H1 (cell line): ENCODE data around the gene C9orf40. TPM values are rescaled to one million over a fixed set of nuclear protein-coding genes. Genes with fewer than 3 reads are reported as not detected.

ENCODE experiments used
- CTCF ChIA-PET: fragments of 300-600 bp; sonication (Branson Sonifier 250); formaldehyde crosslinking; loops from one replicate; lab custom pipeline; 2021; ENCODE audit not compliant: partially characterized antibody; lab: Charles Lee
- POLR2A ChIA-PET: fragments of 300-600 bp; sonication (Branson Sonifier 250); formaldehyde crosslinking; loops from one replicate; lab custom pipeline; 2021; ENCODE audit warnings: inconsistent platforms; ENCODE audit not compliant: partially characterized antibody; lab: Charles Lee
- DNase-seq, 2 experiments: peaks; one replicate each; pipeline versions ENCODE4 v3.0.0 to v3.0.0-alpha.2; 2010 to 2022; ENCODE audit warnings: low spot score in 2 of 2, low read depth in 1 of 2, mixed read lengths in 1 of 2
- FAIRE-seq: peaks from 2 replicates; lab custom pipeline; 2011; peaks lifted over from hg19 to GRCh38; lab: Jason Lieb, UNC
- H2AFZ ChIP-seq: 2 replicates; pipeline ENCODE4 v1.8.1; 2012; ENCODE audit warnings: low read length, inconsistent platforms
- H2AK5ac ChIP-seq: 2 replicates; pipeline ENCODE4 v1.6.1; 2013; ENCODE audit warnings: low read depth, low read length
- H2BK120ac ChIP-seq: replicated peaks from 2 replicates; pipeline ENCODE3; 2013; ENCODE audit warnings: low read depth, low read length, inconsistent platforms
- H2BK12ac ChIP-seq: 2 replicates; pipeline ENCODE4 v1.6.1; 2013; ENCODE audit warnings: low read depth, low read length
- H2BK15ac ChIP-seq: 2 replicates; pipeline ENCODE4 v1.6.1; 2013; ENCODE audit warnings: low read length
- H2BK20ac ChIP-seq: 2 replicates; pipeline ENCODE4 v1.6.1; 2013; ENCODE audit warnings: low read length
- H2BK5ac ChIP-seq: 2 replicates; pipeline ENCODE4 v1.6.1; 2013; ENCODE audit warnings: low read depth, low read length
- H3K14ac ChIP-seq: 2 replicates; pipeline ENCODE4 v1.6.1; 2013; ENCODE audit warnings: inconsistent platforms; ENCODE audit not compliant: insufficient read length
- H3K18ac ChIP-seq: 2 replicates; pipeline ENCODE4 v1.6.1; 2013; ENCODE audit warnings: low read length; ENCODE audit errors: extremely low read depth
- H3K23ac ChIP-seq: 2 replicates; pipeline ENCODE4 v1.6.1; 2013; ENCODE audit warnings: inconsistent platforms; ENCODE audit not compliant: insufficient read length
- H3K23me2 ChIP-seq: 2 replicates; pipeline ENCODE4 v1.6.1; 2013; ENCODE audit warnings: low read depth, low read length
- H3K27ac ChIP-seq: 2 replicates; pipeline ENCODE4 v1.6.1; 2011; ENCODE audit warnings: low read depth, low read length, inconsistent platforms
- H3K27me3 ChIP-seq, 4 experiments: replicated peaks in 1 of 4; 1 replicate in 1 of 4; 2 replicates in 3 of 4; pipeline versions ENCODE4 v1.6.1 to v1.8.1; 2011 to 2013; ENCODE audit warnings: low read length in 3 of 4, mild to moderate bottlenecking in 3 of 4, inconsistent platforms in 2 of 4, mixed read lengths in 2 of 4, moderate library complexity in 1 of 4; ENCODE audit not compliant: control insufficient read depth in 3 of 4, insufficient read depth in 3 of 4; ENCODE audit errors: extremely low read depth in 1 of 4
- H3K36me3 ChIP-seq, 4 experiments: 2 replicates each; pipeline versions ENCODE4 v1.6.1 to v1.8.1; 2011 to 2013; ENCODE audit warnings: mild to moderate bottlenecking in 4 of 4, low read length in 3 of 4, moderate library complexity in 2 of 4, control low read depth in 1 of 4, inconsistent platforms in 1 of 4; ENCODE audit not compliant: insufficient read depth in 4 of 4, control insufficient read depth in 2 of 4
- H3K4ac ChIP-seq: replicated peaks from 2 replicates; pipeline ENCODE3; 2013; ENCODE audit warnings: low read length, low read depth, mixed read lengths, inconsistent platforms; ENCODE audit not compliant: insufficient read length
- H3K4me1 ChIP-seq, 4 experiments: replicated peaks in 1 of 4; 1 replicate in 1 of 4; 2 replicates in 3 of 4; pipeline versions ENCODE4 v1.6.1 to v1.8.1; 2011 to 2013; ENCODE audit warnings: low read length in 3 of 4, inconsistent platforms in 2 of 4, mixed read lengths in 1 of 4; ENCODE audit not compliant: insufficient read depth in 4 of 4, control insufficient read depth in 3 of 4
- H3K4me2 ChIP-seq, 2 experiments: 2 replicates each; pipeline versions ENCODE4 v1.6.1 to v1.8.1; 2011 to 2013; ENCODE audit warnings: low read depth in 2 of 2, low read length in 2 of 2, control low read depth in 1 of 2, inconsistent platforms in 1 of 2, mild to moderate bottlenecking in 1 of 2; ENCODE audit not compliant: insufficient read depth in 1 of 2
- H3K4me3 ChIP-seq, 4 experiments: fragments of 200-600, 300-600 bp in 1 of 4; sonication (generic), shearing (Covaris generic), sonication (Bioruptor Twin) in 1 of 4; 2 replicates each; pipeline versions ENCODE4 v1.5.1 to v1.8.1; 2011 to 2016; ENCODE audit warnings: low read length in 4 of 4, low read depth in 3 of 4, control low read depth in 2 of 4, inconsistent platforms in 2 of 4, mild to moderate bottlenecking in 2 of 4, mixed read lengths in 1 of 4, moderate library complexity in 1 of 4; ENCODE audit not compliant: insufficient read depth in 2 of 4; ENCODE audit errors: extremely low read depth in 1 of 4
- H3K56ac ChIP-seq: replicated peaks from 2 replicates; pipeline ENCODE3; 2013; ENCODE audit warnings: low read depth, mild to moderate bottlenecking, mixed read lengths, low read length, inconsistent platforms; ENCODE audit not compliant: insufficient read length
- H3K79me1 ChIP-seq: 2 replicates; pipeline ENCODE4 v1.6.1; 2013; ENCODE audit warnings: low read depth, low read length, control low read depth
- H3K79me2 ChIP-seq, 2 experiments: 2 replicates each; pipeline versions ENCODE4 v1.6.1 to v1.8.1; 2012 to 2013; ENCODE audit warnings: low read length in 2 of 2, mild to moderate bottlenecking in 2 of 2, inconsistent platforms in 1 of 2; ENCODE audit not compliant: insufficient read depth in 2 of 2, control insufficient read depth in 1 of 2
- H3K9ac ChIP-seq, 4 experiments: replicated peaks in 1 of 4; 1 replicate in 1 of 4; 2 replicates in 3 of 4; pipeline versions ENCODE4 v1.6.1 to v1.8.1; 2011 to 2013; ENCODE audit warnings: low read depth in 3 of 4, low read length in 3 of 4, control low read depth in 2 of 4, mild to moderate bottlenecking in 2 of 4, moderate library complexity in 2 of 4, inconsistent platforms in 1 of 4; ENCODE audit errors: extremely low read depth in 1 of 4
- H3K9me3 ChIP-seq, 2 experiments: 2 replicates each; pipeline versions ENCODE4 v1.6.1 to v1.8.1; 2012 to 2013; ENCODE audit warnings: mild to moderate bottlenecking in 2 of 2, moderate library complexity in 2 of 2, control low read depth in 1 of 2, inconsistent platforms in 1 of 2, low read depth in 1 of 2, low read length in 1 of 2, mixed read lengths in 1 of 2; ENCODE audit not compliant: insufficient read depth in 2 of 2
- H4K20me1 ChIP-seq, 2 experiments: replicated peaks in 1 of 2; 2 replicates each; pipeline versions ENCODE3 to v1.8.1; 2011 to 2013; ENCODE audit warnings: inconsistent platforms in 2 of 2, low read length in 2 of 2, mild to moderate bottlenecking in 1 of 2; ENCODE audit not compliant: insufficient read depth in 2 of 2, control insufficient read depth in 1 of 2
- H4K5ac ChIP-seq: 2 replicates; pipeline ENCODE4 v1.6.1; 2013; ENCODE audit warnings: low read length, low read depth, mixed read lengths, inconsistent platforms; ENCODE audit not compliant: insufficient read length
- H4K8ac ChIP-seq: 2 replicates; pipeline ENCODE4 v1.8.0; 2013; ENCODE audit warnings: mild to moderate bottlenecking, moderate library complexity, low read length, inconsistent platforms; ENCODE audit not compliant: insufficient read depth; ENCODE audit errors: extremely low read depth
- H4K91ac ChIP-seq: replicated peaks from 2 replicates; pipeline ENCODE3; 2013; ENCODE audit warnings: low read length, mixed read lengths, inconsistent platforms; ENCODE audit not compliant: insufficient read length
- ASH2L ChIP-seq: fragments of 200-600, 300-600 bp; sonication (generic); IDR thresholded peaks from one replicate; pipeline ENCODE4 v1.7.1; 2017; ENCODE audit warnings: low read length
- CBX5 ChIP-seq: fragments of 300-800, 300-1000 bp; sonication (generic); IDR thresholded peaks from 2 replicates; pipeline ENCODE4 v1.7.1; 2016; ENCODE audit warnings: antibody characterized with exemption, low read length, low read depth
- CHD1 ChIP-seq: IDR thresholded peaks from 2 replicates; pipeline ENCODE4 v1.6.1; 2012; ENCODE audit warnings: low read depth, low read length, improper control_type of control experiment
- MAFK ChIP-seq: IDR thresholded peaks from 2 replicates; pipeline ENCODE4 v1.6.1; 2012; ENCODE audit warnings: low read depth, mild to moderate bottlenecking, improper control_type of control experiment, low read length
- SP4 ChIP-seq: IDR thresholded peaks from 2 replicates; pipeline ENCODE4 v1.6.1; 2012; ENCODE audit warnings: low read length, inconsistent platforms
- SUZ12 ChIP-seq: fragments of 200-600 bp; sonication (generic); IDR thresholded peaks from 2 replicates; pipeline ENCODE4 v1.6.1; 2012; ENCODE audit warnings: mild to moderate bottlenecking, inconsistent platforms, low read length, moderate library complexity, mixed read lengths
- ZNF274 ChIP-seq: IDR thresholded peaks from 2 replicates; pipeline ENCODE4 v1.7.0; 2012; ENCODE audit warnings: low read length, borderline replicate concordance; ENCODE audit errors: extremely low read depth
- polyA plus RNA-seq, 7 experiments: library from polyadenylated mRNA; depleted of rRNA in 3 of 7; stranded (reverse) in 5 of 7; unstranded in 2 of 7; fragments of >200 nt in 5 of 7; fragments of 200-250 nt in 2 of 7; gene quantifications; 1 replicate in 5 of 7; 2 replicates in 1 of 7; 4 replicates in 1 of 7; pipeline versions ENCODE4 v1.2.1 to v1.2.3, GENCODE V29; 2011 to 2013; ENCODE audit warnings: missing spikeins in 2 of 7, mixed read lengths in 2 of 7
- total RNA-seq: library from RNA; stranded (reverse); fragmentation: NEBNext Ultra II Directional; extraction: Animal tissue kit (Norgen Biotek cat#: 25700); gene quantifications from 2 replicates; pipeline ENCODE4 v1.2.1, GENCODE V29; 2021

The C9orf40 gene
- total and polyA plus RNA-seq, 2 of the 8 experiments (the other 6 are each of a cell fraction or from before 2014, with no cell fraction given): 3.6 to 11.2 TPM

- TF ChIP-seq ZNF274: no peak
- no peak for TF ChIP-seq CHD1
These were observed 45.6 kb downstream of the C9orf40 start (continued) for GRCh38 chr9:74907085-74907484.

DNA sequence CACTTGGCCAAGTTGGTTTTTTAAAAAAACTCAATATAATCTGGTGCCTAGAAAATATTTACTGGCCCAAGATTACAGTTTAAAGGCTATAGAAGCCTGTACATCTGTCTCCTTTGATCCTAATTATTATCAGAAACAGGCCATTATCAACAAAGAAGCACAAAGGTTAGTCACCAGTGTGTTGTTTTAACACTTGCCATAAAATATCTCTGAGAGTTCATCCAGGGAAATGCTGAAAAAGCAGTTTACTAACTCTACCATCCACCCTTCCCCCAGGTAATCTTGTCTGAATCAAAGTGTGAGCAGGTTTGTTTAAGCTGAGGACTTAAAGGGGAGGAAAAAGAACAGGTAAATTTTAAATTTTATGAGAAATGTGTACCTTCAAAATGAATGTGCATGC is 51.7 kb downstream of the C9orf40 start:
- Histone ChIP-seq H2BK20ac (no peak overlapping the region), H3K4me1 (no peaks in the 10 kb centered on the region), H2BK15ac (no peak overlapping the region), H2BK120ac (no peak overlapping the region), H3K4ac (no peak overlapping the region), H3K9me3 (no peaks in the 10 kb centered on the region), H4K5ac (no peak overlapping the region), H3K27me3 (no peaks in the 10 kb centered on the region), H3K9ac (no peak overlapping the region), H3K23me2 (no peaks in the 10 kb centered on the region), H2AK5ac (no peak overlapping the region), H3K56ac (no peak overlapping the region), H4K8ac (no peak overlapping the region), H3K14ac (no peak overlapping the region), H3K4me2 (no peak overlapping the region), H4K20me1 (no peaks in the 10 kb centered on the region), H2BK5ac (no peak overlapping the region), H4K91ac (no peak overlapping the region), H3K4me3 (no peak overlapping the region), H2AFZ (no peak overlapping the region), H3K36me3 (no peaks in the 10 kb centered on the region), H2BK12ac (no peak overlapping the region), H3K79me1 (no peaks in the 10 kb centered on the region), H3K18ac (no peak overlapping the region), H3K79me2 (no peaks in the 10 kb centered on the region), H3K23ac (no peak overlapping the region), H3K27ac (no peak overlapping the region)
- CTCF ChIA-PET: no interaction called here
- DNase-seq: no peak
- POLR2A ChIA-PET: no interaction called here
- no peak for FAIRE-seq
- no peak for TF ChIP-seq SUZ12
- no peak for TF ChIP-seq MAFK
- no peak for TF ChIP-seq ASH2L
- no peak for TF ChIP-seq CBX5
- no peak for TF ChIP-seq SP4
